GM18519 (cell line): ENCODE data around the gene EXOC3.
"Not testable (repeated sequence)": the region's sequence is repeated elsewhere in the genome, so short reads cannot be mapped to it uniquely, and the experiment has no call there.

Experiments used
- ATAC-seq: cut with Tn5 transposase; IDR thresholded peaks from one replicate; pipeline ENCODE4 v1.9.1; 2021; ENCODE audit warnings: mild to moderate bottlenecking, moderate library complexity; ENCODE audit not compliant: unreplicated experiment, low FRiP score

The EXOC3 gene

GRCh38 chr5:442335-443238, at the start of gene EXOC3:
EXOC3 (plus strand) TSS chr5:443176; CDS start chr5:446206, 3,030 bp downstream.
- ATAC-seq: peak; percentile 59

- no peak for ATAC-seq
Observed at GRCh38 chr5:393846-394275, 49.1 kb upstream of the EXOC3 start.

GRCh38 chr5:394671-395155, 48.3 kb upstream of the EXOC3 start:
- ATAC-seq: no peak

- ATAC-seq: no peak
Observed at GRCh38 chr5:395156-395920, 47.6 kb upstream of the EXOC3 start.

- ATAC-seq: no peak
Observed at GRCh38 chr5:395921-396530, 47.0 kb upstream of the EXOC3 start.

- no peak for ATAC-seq
Observed at GRCh38 chr5:396531-396961, 46.4 kb upstream of the EXOC3 start.

GRCh38 chr5:398141-398474, 44.9 kb upstream of the EXOC3 start:
- not testable (repeated sequence) for ATAC-seq

GRCh38 chr5:398475-399295, 44.3 kb upstream of the EXOC3 start:
- ATAC-seq: no peak

- ATAC-seq: peak; percentile 51
Observed at GRCh38 chr5:399296-400281, 43.4 kb upstream of the EXOC3 start.

GRCh38 chr5:400282-401145, 42.5 kb upstream of the EXOC3 start:
- ATAC-seq: no peak

- ATAC-seq: no peak
Observed at GRCh38 chr5:401146-402034, 41.6 kb upstream of the EXOC3 start.

GRCh38 chr5:402219-402614, 40.8 kb upstream of the EXOC3 start:
- ATAC-seq: not testable (repeated sequence)

GRCh38 chr5:402615-403359, 40.2 kb upstream of the EXOC3 start:
- ATAC-seq: no peak

GRCh38 chr5:403995-404394, 39.0 kb upstream of the EXOC3 start:
- ATAC-seq: no peak

- no peak for ATAC-seq
Observed at GRCh38 chr5:404666-405241, 38.2 kb upstream of the EXOC3 start.

- ATAC-seq: no peak
Observed at GRCh38 chr5:405421-405820, 37.6 kb upstream of the EXOC3 start.
